Lower leg skin (tissue), 4 donors: ENCODE results near the gene PPP1R18. TPM values are rescaled to one million over a fixed set of nuclear protein-coding genes. Genes with fewer than 3 reads are reported as not detected.

Experiments used
- DNase-seq, 2 donors: peaks; one replicate each; pipeline ENCODE4 v3.0.0-alpha.2; 2019; ENCODE audit warnings: low spot score in 2 of 2
- H3K4me3 ChIP-seq: fragments of 200-600 bp; sonication (generic); 2 replicates; pipeline ENCODE4 v1.5.1; 2017; ENCODE audit warnings: mild to moderate bottlenecking, low read depth; ENCODE audit not compliant: poor library complexity, severe bottlenecking
- CTCF ChIP-seq, 3 donors: fragments of 450-650 bp; IDR thresholded peaks; one replicate each; pipeline ENCODE4 v1.5.1; 2016; ENCODE audit warnings: antibody characterized with exemption in 3 of 3, mild to moderate bottlenecking in 3 of 3, moderate library complexity in 2 of 3
- POLR2A ChIP-seq, 2 donors: fragments of 450-650 bp; IDR thresholded peaks; one replicate each; pipeline ENCODE4 v1.6.1; 2016 to 2017; ENCODE audit warnings: antibody characterized with exemption in 2 of 2, mild to moderate bottlenecking in 1 of 2, moderate library complexity in 1 of 2
- WGBS, 2 donors: methylation state at CpG; one replicate each; pipeline ENCODE4 v1.1.5; 2018; 5-methylcytosine and 5-hydroxymethylcytosine counted together
- intact Hi-C: fragments of 100-400 bp; cut with DNase I; formaldehyde crosslinking; loops from one replicate; pipeline ENCODE4 v1.15.0; 2023; ENCODE audit warnings: low total_unique reads
- total RNA-seq, 4 donors: library from RNA; depleted of rRNA; stranded (reverse); fragments of >200 nt; gene quantifications; one replicate each; pipeline ENCODE4 v1.1.0, GENCODE V29; 2016

Gene PPP1R18
- total RNA-seq, 4 donors from 2014 or later: 23.6 to 34.1 (median 27.3) TPM

GRCh38 chr6:30700340-30700739, 13.9 kb upstream of the PPP1R18 start:
- no peak for DNase-seq
- 44 to 49% methylated on average over 4 of the region's 4 CpGs for WGBS, 2 donors
- TF ChIP-seq CTCF (IDR thresholded peaks at IDR 0.05) (no peak), POLR2A (IDR thresholded peaks at IDR 0.05) (no peak)
- no peak overlapping the region for H3K4me3 ChIP-seq
- intact Hi-C loops: no loop called here

GRCh38 chr6:30696432-30696831, 10.0 kb upstream of the PPP1R18 start:
- TF ChIP-seq POLR2A (IDR thresholded peaks at IDR 0.05) (no peak), CTCF (IDR thresholded peaks at IDR 0.05) (no peak)
- intact Hi-C loops: no loop called here
- DNase-seq: no peak
- 96% methylated on average over 5 of the region's 5 CpGs for whole genome bisulfite sequencing, 2 donors
- no peak overlapping the region for H3K4me3 ChIP-seq

DNA sequence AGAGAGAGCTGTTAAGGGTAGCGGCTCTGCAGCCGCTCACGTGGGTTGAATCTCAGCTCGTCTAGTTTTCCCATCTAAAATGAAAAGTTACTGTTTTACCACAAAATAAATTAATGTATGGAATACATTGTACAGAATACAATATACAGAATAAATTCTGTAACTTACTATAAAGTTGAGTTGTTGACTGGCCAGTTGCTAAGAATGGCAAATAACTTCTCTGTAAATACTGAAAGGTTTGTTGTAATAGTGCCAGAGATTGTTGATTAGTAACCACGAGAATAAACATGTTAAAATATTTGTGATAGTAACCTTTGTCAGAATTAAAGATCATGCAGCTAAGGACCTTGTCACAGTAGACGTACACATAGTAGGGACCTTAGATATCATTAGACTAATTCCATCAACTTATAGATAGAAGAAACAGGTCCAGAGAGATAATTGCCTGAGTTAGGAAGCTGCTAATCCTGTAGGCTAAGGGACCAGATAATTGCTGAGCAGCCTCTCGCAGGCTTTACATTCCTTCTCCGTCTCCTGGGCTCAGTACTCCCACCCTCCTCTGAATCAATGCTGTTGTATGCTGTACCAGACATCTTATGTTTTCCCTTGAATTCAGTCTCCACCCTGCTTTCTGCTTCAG, 4.9 kb upstream of the PPP1R18 start:
- intact Hi-C loops: no loop called here
- WGBS, 2 donors: 14 to 15% methylated on average over 8 of the region's 8 CpGs
- DNase-seq: no peak
- H3K4me3 ChIP-seq: peak overlapping the region; percentile 54
- TF ChIP-seq POLR2A (IDR thresholded peaks at IDR 0.05): no peak
- no peak for TF ChIP-seq CTCF (IDR thresholded peaks at IDR 0.05)

DNA sequence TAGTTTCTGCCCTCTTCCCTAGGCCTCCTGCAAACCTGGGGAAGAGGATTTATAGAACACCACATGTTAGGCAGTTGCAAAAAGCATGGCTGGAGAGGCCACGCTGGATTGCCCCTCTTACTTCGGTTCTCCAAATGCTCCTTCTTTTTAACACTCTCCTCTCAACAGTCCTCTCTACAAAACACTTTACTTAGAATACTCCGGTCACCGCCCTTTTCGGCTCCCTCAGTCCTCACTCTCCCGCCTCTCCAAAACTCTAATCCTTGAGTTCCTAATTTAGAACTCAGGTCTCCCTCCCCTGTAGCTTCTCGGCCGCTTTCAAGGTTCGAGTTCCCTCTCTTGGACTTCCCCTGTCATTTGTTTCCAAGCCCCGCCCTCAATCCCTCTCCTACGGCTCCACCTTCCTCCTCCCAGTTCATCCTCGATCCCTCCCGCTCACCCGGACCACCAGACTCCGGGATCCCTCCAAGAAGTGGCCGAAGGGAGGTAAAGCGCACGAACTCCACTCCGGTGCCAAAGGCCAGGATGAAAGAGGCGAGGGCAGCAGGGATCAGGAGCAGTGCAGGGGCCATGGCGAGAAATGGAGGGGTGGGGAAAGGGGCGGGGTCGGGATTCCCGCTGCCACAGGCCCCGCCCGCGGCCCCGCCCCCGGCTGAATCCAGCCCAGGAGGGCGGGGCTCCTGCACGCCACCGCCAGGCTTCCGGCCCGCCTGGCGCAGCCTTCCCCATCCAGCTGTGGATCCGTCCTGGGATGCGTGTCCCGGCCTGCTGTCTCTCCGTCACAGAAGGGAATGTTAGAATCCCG, 4.2 kb upstream of the PPP1R18 start, which contains the start of gene NRM:
Gene NRM (minus strand): TSS at position 582 of the 805 bp plus-strand sequence. CDS start 10 bp downstream, at position 572.
- peak; percentile 87 to 96 for DNase-seq
- intact Hi-C loops: no loop called here

DNA sequence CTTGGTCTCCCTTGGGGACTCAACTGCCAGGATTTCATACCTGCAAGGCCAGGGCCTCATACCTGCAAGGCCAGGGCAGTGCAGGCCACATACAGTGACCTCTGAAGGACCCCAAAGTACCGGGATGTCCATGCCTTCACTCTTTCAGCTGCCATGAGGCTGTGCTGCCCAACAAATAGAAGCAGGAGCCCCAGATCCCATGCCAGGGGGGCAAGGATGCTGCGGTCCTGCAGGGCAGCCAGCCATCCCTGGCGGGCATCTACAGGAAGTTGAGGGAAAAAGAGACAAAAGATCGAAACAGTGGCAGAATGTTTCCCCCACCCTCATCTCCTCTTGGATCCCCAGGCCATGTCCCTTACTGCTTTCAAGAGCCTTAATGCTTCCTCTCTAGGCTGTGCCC, 3.5 kb upstream of the PPP1R18 start:
- H3K4me3 ChIP-seq: no peak overlapping the region
- intact Hi-C loops: no loop called here
- no peak for DNase-seq
- WGBS, 2 donors: 7 to 18% methylated on average over 4 of the region's 4 CpGs
- TF ChIP-seq CTCF (IDR thresholded peaks at IDR 0.05) (no peak), POLR2A (IDR thresholded peaks at IDR 0.05) (no peak)

More for the DNA sequence above, 4.2 kb upstream of the PPP1R18 start, which contains the start of gene NRM:
- TF ChIP-seq POLR2A (IDR thresholded peaks at IDR 0.05): no peak
- no peak for TF ChIP-seq CTCF (IDR thresholded peaks at IDR 0.05)
- H3K4me3 ChIP-seq: peak within 1 kb of the TSS; percentile 54
- WGBS, 2 donors: 0 to 1% methylated on average over 34 to 40 of the region's 40 CpGs
